ENCODE measurements around the gene MSLN. TPM values are rescaled to one million over a fixed set of nuclear protein-coding genes. Genes with fewer than 3 reads are reported as not detected.

The MSLN gene
- total RNA-seq, 4 donors from 2014 or later = 4.6 to 30.8 (median 15.7) TPM

- Histone ChIP-seq H3K36me3 (no peaks in the 10 kb centered on the region), H3K9me3 (no peaks in the 10 kb centered on the region)
- intact Hi-C loops (cut with DNase I; ENCODE audit: low total_unique reads) = no loop called here
Observed at GRCh38 chr16:729768-730665, 30.5 kb upstream of the MSLN start.

GRCh38 chr16:730666-731509 is 29.6 kb upstream of the MSLN start:
- Histone ChIP-seq H3K27me3 (peaks cover 0 to 28% of the 10 kb centered on the region in 2 donors), H3K27ac (no peak overlapping the region), H3K4me1 (peaks cover 0 to 18% of the 10 kb centered on the region in 2 donors), H3K4me3 (no peak overlapping the region), H3K9me3 (no peaks in the 10 kb centered on the region), H3K36me3 (no peaks in the 10 kb centered on the region)
- no peak for DNase-seq
- intact Hi-C loops (cut with DNase I; ENCODE audit: low total_unique reads) = no loop called here
- TF ChIP-seq POLR2A (IDR thresholded peaks at IDR 0.05) (no peak), CTCF (IDR thresholded peaks at IDR 0.05) (no peak)

More at GRCh38 chr16:729768-730665, 30.5 kb upstream of the MSLN start:
- Histone ChIP-seq H3K4me1 (peaks cover 0 to 18% of the 10 kb centered on the region in 2 donors), H3K27ac (no peak overlapping the region), H3K4me3 (no peak overlapping the region), H3K27me3 (peaks cover 0 to 28% of the 10 kb centered on the region in 2 donors)
- TF ChIP-seq POLR2A (IDR thresholded peaks at IDR 0.05) (no peak), CTCF (IDR thresholded peaks at IDR 0.05) (no peak)
- no peak for DNase-seq

- no peak overlapping the region for H3K4me3 ChIP-seq
- no peak for DNase-seq
- TF ChIP-seq CTCF (IDR thresholded peaks at IDR 0.05) = no peak
- TF ChIP-seq POLR2A (IDR thresholded peaks at IDR 0.05) = no peak
- no peaks in the 10 kb centered on the region for H3K36me3 ChIP-seq
- no peaks in the 10 kb centered on the region for H3K9me3 ChIP-seq
- no peak overlapping the region for H3K27ac ChIP-seq
- peaks cover 0 to 8% of the 10 kb centered on the region in 2 donors for H3K4me1 ChIP-seq
- H3K27me3 ChIP-seq = peaks cover 0 to 16% of the 10 kb centered on the region in 2 donors
- intact Hi-C loops (cut with DNase I; ENCODE audit: low total_unique reads) = no loop called here
Observed at GRCh38 chr16:732332-732731, 28.2 kb upstream of the MSLN start.

GRCh38 chr16:732936-733335 is 27.6 kb upstream of the MSLN start:
- Histone ChIP-seq H3K27ac (no peak overlapping the region), H3K4me1 (peaks cover 0 to 2% of the 10 kb centered on the region in 2 donors), H3K9me3 (no peaks in the 10 kb centered on the region), H3K4me3 (no peak overlapping the region), H3K27me3 (peaks cover 0 to 10% of the 10 kb centered on the region in 2 donors), H3K36me3 (no peaks in the 10 kb centered on the region)
- DNase-seq = no peak
- intact Hi-C loops (cut with DNase I; ENCODE audit: low total_unique reads) = no loop called here
- TF ChIP-seq POLR2A (IDR thresholded peaks at IDR 0.05) (no peak), CTCF (IDR thresholded peaks at IDR 0.05) (no peak)

All from uterus (tissue), 4 donors.